ENCODE data around the gene RFWD3.

RFWD3 gene

GRCh38 chr16:74586948-74587347 lies 79.7 kb downstream of the RFWD3 start:
- DNase-seq (ENCODE audit: extremely low read depth in 1 of 2, low read depth in 1 of 2): no peak

- DNase-seq (ENCODE audit: extremely low read depth in 1 of 2, low read depth in 1 of 2): no peak
Observed at GRCh38 chr16:74585846-74586443, 80.7 kb downstream of the RFWD3 start.

GRCh38 chr16:74583926-74584666 lies 82.6 kb downstream of the RFWD3 start:
- no peak for DNase-seq (ENCODE audit: extremely low read depth in 1 of 2, low read depth in 1 of 2)

GRCh38 chr16:74582970-74583369 lies 83.7 kb downstream of the RFWD3 start:
- no peak for DNase-seq (ENCODE audit: extremely low read depth in 1 of 2, low read depth in 1 of 2)

GRCh38 chr16:74580833-74581232 lies 85.8 kb downstream of the RFWD3 start:
- no peak for DNase-seq (ENCODE audit: extremely low read depth in 1 of 2, low read depth in 1 of 2)

- no peak for DNase-seq (ENCODE audit: extremely low read depth in 1 of 2, low read depth in 1 of 2)
Observed at GRCh38 chr16:74578838-74579237, 87.8 kb downstream of the RFWD3 start.

- DNase-seq (ENCODE audit: extremely low read depth in 1 of 2, low read depth in 1 of 2): no peak
Observed at GRCh38 chr16:74578433-74578832, 88.2 kb downstream of the RFWD3 start.

- no peak for DNase-seq (ENCODE audit: extremely low read depth in 1 of 2, low read depth in 1 of 2)
Observed at GRCh38 chr16:74577882-74578366, 88.8 kb downstream of the RFWD3 start.

- DNase-seq (ENCODE audit: extremely low read depth in 1 of 2, low read depth in 1 of 2): no peak
Observed at GRCh38 chr16:74575807-74576643, 90.7 kb downstream of the RFWD3 start.

- DNase-seq (ENCODE audit: extremely low read depth in 1 of 2, low read depth in 1 of 2): no peak
Observed at GRCh38 chr16:74575175-74575806, 91.4 kb downstream of the RFWD3 start.

GRCh38 chr16:74574146-74574545 lies 92.5 kb downstream of the RFWD3 start:
- DNase-seq (ENCODE audit: extremely low read depth in 1 of 2, low read depth in 1 of 2): no peak

- DNase-seq (ENCODE audit: extremely low read depth in 1 of 2, low read depth in 1 of 2): no peak
Observed at GRCh38 chr16:74573622-74574021, 93.1 kb downstream of the RFWD3 start.
